LNCaP clone FGC (cell line): Measurements from ENCODE around the gene GCN1.
A peak's percentile ranks its signal among the peaks of the same experiment; 100 is the strongest.

ENCODE experiments used
- DNase-seq: peaks from one replicate; pipeline ENCODE4 v3.0.0-alpha.2; 2011; ENCODE audit warnings: low read depth
- H3K4me3 ChIP-seq: 2 replicates; pipeline ENCODE4 v1.5.1; 2011; ENCODE audit warnings: mild to moderate bottlenecking, low read depth, low read length, control low read depth
- TF ChIP-seq, protein P1 (sequence below): IDR thresholded peaks from 2 replicates; pipeline ENCODE4 v1.5.1; 2012; ENCODE audit warnings: mild to moderate bottlenecking; ENCODE audit not compliant: control insufficient read depth, insufficient read depth; ENCODE audit errors: extremely low read depth

The GCN1 gene

GRCh38 chr12:120118321-120119061 is 76.0 kb downstream of the GCN1 start:
- DNase-seq: no peak
- TF ChIP-seq, protein P1, sequence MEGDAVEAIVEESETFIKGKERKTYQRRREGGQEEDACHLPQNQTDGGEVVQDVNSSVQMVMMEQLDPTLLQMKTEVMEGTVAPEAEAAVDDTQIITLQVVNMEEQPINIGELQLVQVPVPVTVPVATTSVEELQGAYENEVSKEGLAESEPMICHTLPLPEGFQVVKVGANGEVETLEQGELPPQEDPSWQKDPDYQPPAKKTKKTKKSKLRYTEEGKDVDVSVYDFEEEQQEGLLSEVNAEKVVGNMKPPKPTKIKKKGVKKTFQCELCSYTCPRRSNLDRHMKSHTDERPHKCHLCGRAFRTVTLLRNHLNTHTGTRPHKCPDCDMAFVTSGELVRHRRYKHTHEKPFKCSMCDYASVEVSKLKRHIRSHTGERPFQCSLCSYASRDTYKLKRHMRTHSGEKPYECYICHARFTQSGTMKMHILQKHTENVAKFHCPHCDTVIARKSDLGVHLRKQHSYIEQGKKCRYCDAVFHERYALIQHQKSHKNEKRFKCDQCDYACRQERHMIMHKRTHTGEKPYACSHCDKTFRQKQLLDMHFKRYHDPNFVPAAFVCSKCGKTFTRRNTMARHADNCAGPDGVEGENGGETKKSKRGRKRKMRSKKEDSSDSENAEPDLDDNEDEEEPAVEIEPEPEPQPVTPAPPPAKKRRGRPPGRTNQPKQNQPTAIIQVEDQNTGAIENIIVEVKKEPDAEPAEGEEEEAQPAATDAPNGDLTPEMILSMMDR: no peak
- H3K4me3 ChIP-seq: peak overlapping the region; percentile 74

DNA sequence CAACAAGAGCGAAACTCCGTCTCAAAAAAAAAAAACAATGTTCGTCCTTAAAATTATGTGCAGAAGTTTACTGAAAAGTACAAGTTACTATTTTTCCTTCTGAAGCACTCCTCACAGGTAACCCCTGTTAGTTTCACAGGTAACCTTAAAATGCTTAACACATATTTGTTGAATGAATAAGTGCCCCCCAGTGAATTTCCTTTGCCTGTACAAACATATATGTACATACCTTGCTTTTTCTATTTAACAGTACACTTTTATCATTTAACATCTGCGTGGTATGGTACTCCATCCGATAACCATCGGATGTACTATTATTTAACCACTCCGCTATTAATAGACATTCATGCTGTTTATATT is 76.6 kb downstream of the GCN1 start:
- DNase-seq: no peak
- TF ChIP-seq, protein P1: no peak
- H3K4me3 ChIP-seq: peak overlapping the region; percentile 74

DNA sequence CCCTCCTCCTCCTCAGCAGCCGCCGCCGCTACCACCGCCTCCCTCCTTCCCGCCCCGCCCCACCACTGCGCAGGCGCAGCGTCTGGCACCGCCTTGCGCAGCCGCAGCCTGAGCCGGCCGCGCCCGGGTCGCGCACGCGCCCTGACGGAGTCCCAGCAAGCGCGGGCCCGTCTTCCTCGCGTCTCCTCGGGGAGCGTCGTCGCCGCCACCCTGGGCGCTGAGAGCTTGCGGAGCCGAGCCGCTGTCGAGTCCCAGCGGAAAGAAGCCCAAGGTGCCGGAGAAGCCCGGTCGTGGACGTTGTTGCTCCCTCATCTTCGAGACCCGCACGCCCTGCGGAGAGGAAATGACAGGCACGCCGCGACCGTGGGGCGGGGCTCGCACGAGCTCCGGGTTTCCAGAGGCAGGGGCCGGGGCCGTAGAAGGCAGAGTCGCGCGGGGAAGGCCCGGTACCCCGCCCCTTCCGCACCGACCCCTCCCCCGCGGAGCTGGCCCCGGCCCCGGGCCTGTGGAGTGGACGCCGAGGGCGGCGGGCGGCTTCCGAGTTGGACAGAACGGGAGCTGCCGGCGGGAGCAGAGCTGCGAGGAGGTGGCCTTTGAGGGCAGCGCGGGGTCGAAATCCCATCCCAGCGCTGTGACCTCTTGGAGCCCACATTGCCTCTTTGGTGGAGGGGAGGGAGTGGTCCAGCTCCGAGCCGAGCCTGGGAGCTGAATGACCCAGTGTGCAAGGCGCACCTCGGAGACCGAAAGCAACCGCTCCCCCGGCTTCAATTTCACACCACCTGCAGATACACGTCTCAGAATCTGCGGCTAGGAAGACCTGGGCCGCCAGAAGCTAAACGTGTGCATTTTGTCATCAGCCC is 77.5 kb downstream of the GCN1 start:
- TF ChIP-seq, protein P1: no peak
- peak overlapping the region; percentile 74 for H3K4me3 ChIP-seq

GRCh38 chr12:120116441-120116791 is 78.1 kb downstream of the GCN1 start, which contains the start of gene RAB35:
Gene RAB35, minus strand, starts transcription at chr12:120116753. Its CDS starts 103 bp downstream, at chr12:120116650.
- H3K4me3 ChIP-seq: peak within 1 kb of the TSS; percentile 74
- TF ChIP-seq, protein P1: no peak
- DNase-seq: peak; percentile 70

More for the DNA sequence above, 77.5 kb downstream of the GCN1 start:
- no peak for DNase-seq

GRCh38 chr12:120115692-120116440 is 78.6 kb downstream of the GCN1 start:
- DNase-seq: no peak
- TF ChIP-seq, protein P1: no peak
- H3K4me3 ChIP-seq: peak overlapping the region; percentile 74

GRCh38 chr12:120115066-120115465 is 79.4 kb downstream of the GCN1 start:
- TF ChIP-seq, protein P1: no peak
- no peak for DNase-seq
- peak overlapping the region; percentile 74 for H3K4me3 ChIP-seq
